MM.1S (cell line): Measurements from ENCODE around the gene TPCN2.

ENCODE experiments used
- DNase-seq: peaks from one replicate; pipeline ENCODE4 v3.0.0-alpha.2; 2015
- H2AFZ ChIP-seq: fragments of 300-600 bp; sonication (generic); 2 replicates; pipeline ENCODE4 v1.6.0; 2016; ENCODE audit warnings: antibody characterized with exemption, low read length
- H3F3A ChIP-seq: fragments of 300-600 bp; sonication (generic); 2 replicates; pipeline ENCODE4 v1.6.1; 2016; ENCODE audit warnings: mild to moderate bottlenecking, antibody characterized with exemption, low read length, moderate library complexity, mixed read lengths; ENCODE audit not compliant: insufficient read depth
- H3K27ac ChIP-seq: fragments of 300-600 bp; sonication (generic); 2 replicates; pipeline ENCODE4 v1.5.1; 2016; ENCODE audit warnings: mild to moderate bottlenecking, low read length
- H3K27me3 ChIP-seq: fragments of 300-600 bp; sonication (generic); replicated peaks from 2 replicates; pipeline ENCODE4 v1.6.0; 2016; ENCODE audit warnings: low read length; ENCODE audit not compliant: insufficient read depth
- H3K36me3 ChIP-seq: fragments of 300-600 bp; sonication (generic); replicated peaks from 2 replicates; pipeline ENCODE4 v1.6.1; 2016; ENCODE audit warnings: mild to moderate bottlenecking, low read length, mixed read lengths; ENCODE audit not compliant: insufficient read depth
- H3K4me1 ChIP-seq: fragments of 300-600 bp; sonication (generic); 2 replicates; pipeline ENCODE4 v1.6.1; 2016; ENCODE audit warnings: low read length, mixed read lengths
- H3K4me2 ChIP-seq: fragments of 300-600 bp; sonication (generic); 2 replicates; pipeline ENCODE4 v1.6.0; 2016; ENCODE audit warnings: low read depth, low read length
- H3K4me3 ChIP-seq: fragments of 300-600 bp; sonication (generic); 2 replicates; pipeline ENCODE4 v1.5.1; 2016; ENCODE audit warnings: low read length, mixed read lengths
- H3K79me2 ChIP-seq: fragments of 300-600 bp; sonication (generic); 2 replicates; pipeline ENCODE4 v1.6.1; 2016; ENCODE audit warnings: mixed run types, low read length, mixed read lengths
- H3K9ac ChIP-seq: fragments of 300-600 bp; sonication (generic); 2 replicates; pipeline ENCODE4 v1.6.1; 2016; ENCODE audit warnings: low read length, mixed read lengths
- H3K9me2 ChIP-seq: fragments of 300-600 bp; sonication (generic); replicated peaks from 2 replicates; pipeline ENCODE4 v1.6.1; 2016; ENCODE audit warnings: mild to moderate bottlenecking, low read length, mixed read lengths; ENCODE audit not compliant: insufficient read depth
- H3K9me3 ChIP-seq: fragments of 300-600 bp; sonication (generic); replicated peaks from 2 replicates; pipeline ENCODE4 v1.6.1; 2016; ENCODE audit warnings: mild to moderate bottlenecking, low read length, mixed read lengths; ENCODE audit not compliant: insufficient read depth
- H4K20me1 ChIP-seq: fragments of 300-600 bp; sonication (generic); 2 replicates; pipeline ENCODE4 v1.6.1; 2016; ENCODE audit warnings: mild to moderate bottlenecking, low read length, moderate library complexity, mixed read lengths; ENCODE audit not compliant: insufficient read depth
- EZH2 ChIP-seq: fragments of 300-600 bp; sonication (generic); optimal IDR thresholded peaks from 2 replicates; pipeline ENCODE3; 2017; ENCODE audit warnings: low read depth, mild to moderate bottlenecking, antibody characterized with exemption, low read length, mixed read lengths
- EZH2phosphoT487 ChIP-seq: fragments of 300-600 bp; sonication (generic); IDR thresholded peaks from 2 replicates; pipeline ENCODE4 v1.6.1; 2018; ENCODE audit warnings: antibody characterized with exemption, low read length
- TF ChIP-seq, protein P1 (sequence below): fragments of 300-600 bp; sonication (generic); IDR thresholded peaks from 2 replicates; pipeline ENCODE4 v1.5.1; 2016; ENCODE audit warnings: antibody characterized with exemption, low read length, mixed read lengths

The TPCN2 gene

DNA sequence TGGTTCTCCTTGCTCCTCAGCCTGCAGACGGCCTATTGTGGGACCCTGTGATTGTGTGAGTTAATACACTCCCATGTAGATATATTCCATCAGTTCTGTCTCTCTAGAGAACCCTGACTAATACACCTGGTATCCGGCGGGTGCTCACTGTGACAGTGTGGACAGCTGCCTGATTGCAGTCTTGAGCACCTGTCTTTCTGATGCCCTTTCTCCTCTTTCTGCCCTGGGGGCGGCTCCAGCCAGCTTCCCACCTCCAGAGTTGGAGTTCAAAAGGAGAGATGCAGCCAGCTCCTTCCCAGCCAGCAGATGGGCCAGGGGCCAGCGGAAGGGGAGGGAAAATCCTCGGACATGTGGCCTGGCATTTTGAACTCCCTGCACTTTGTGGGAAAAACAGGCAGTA is 122.0 kb downstream of the TPCN2 start:
- no peak overlapping the region for H3K27ac ChIP-seq
- H3K79me2 ChIP-seq, result no peaks in the 10 kb centered on the region
- DNase-seq, result no peak
- TF ChIP-seq EZH2phosphoT487 (no peak), EZH2 (no peak)
- TF ChIP-seq, protein P1, sequence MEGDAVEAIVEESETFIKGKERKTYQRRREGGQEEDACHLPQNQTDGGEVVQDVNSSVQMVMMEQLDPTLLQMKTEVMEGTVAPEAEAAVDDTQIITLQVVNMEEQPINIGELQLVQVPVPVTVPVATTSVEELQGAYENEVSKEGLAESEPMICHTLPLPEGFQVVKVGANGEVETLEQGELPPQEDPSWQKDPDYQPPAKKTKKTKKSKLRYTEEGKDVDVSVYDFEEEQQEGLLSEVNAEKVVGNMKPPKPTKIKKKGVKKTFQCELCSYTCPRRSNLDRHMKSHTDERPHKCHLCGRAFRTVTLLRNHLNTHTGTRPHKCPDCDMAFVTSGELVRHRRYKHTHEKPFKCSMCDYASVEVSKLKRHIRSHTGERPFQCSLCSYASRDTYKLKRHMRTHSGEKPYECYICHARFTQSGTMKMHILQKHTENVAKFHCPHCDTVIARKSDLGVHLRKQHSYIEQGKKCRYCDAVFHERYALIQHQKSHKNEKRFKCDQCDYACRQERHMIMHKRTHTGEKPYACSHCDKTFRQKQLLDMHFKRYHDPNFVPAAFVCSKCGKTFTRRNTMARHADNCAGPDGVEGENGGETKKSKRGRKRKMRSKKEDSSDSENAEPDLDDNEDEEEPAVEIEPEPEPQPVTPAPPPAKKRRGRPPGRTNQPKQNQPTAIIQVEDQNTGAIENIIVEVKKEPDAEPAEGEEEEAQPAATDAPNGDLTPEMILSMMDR, result no peak
- no peak overlapping the region for H3K4me2 ChIP-seq
- no peaks in the 10 kb centered on the region for H3K36me3 ChIP-seq
- H3K4me3 ChIP-seq, result no peak overlapping the region
- H3K9me3 ChIP-seq, result no peaks in the 10 kb centered on the region
- no peaks in the 10 kb centered on the region for H3K27me3 ChIP-seq
- no peaks in the 10 kb centered on the region for H3K9me2 ChIP-seq
- H3F3A ChIP-seq, result no peaks in the 10 kb centered on the region
- no peaks in the 10 kb centered on the region for H4K20me1 ChIP-seq
- H2AFZ ChIP-seq, result no peak overlapping the region
- peaks cover 15% of the 10 kb centered on the region for H3K4me1 ChIP-seq
- H3K9ac ChIP-seq, result no peak overlapping the region

DNA sequence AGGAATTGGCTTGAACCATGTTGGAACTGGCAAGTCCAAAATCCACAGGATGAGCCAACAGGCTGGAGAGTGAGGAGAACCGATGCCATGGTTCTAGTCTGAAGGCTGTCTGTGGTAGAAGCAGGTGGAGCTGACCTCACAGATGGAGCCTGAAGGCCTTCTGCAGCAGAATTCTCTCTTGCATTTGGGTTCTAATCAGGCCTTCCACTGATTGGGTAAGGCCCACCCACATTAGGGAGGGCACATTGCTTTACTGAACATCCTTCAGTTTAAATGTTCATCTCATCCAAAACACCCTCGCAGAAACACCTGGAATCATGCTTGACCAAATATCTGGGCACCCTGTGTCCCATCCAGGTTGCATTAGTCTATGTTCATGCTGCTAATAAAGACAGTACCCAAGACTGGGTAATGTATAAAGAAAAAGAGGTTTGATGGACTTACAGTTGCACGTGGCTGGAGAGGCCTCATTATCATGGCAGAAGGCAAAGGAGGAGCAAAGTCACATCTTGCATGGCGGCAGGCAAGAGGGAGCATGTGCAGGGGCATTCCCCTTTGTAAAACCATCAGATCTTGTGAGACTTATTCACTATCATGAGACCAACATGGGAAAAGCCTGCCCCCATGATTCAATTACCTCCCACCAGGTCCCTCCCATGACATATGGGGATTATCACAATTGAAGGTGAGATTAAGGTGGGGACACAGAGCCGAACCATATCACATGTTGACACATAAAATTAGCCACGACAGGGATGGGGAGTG is 122.9 kb downstream of the TPCN2 start:
- no peaks in the 10 kb centered on the region for H3K79me2 ChIP-seq
- no peak overlapping the region for H2AFZ ChIP-seq
- H3K36me3 ChIP-seq, result no peaks in the 10 kb centered on the region
- H4K20me1 ChIP-seq, result no peaks in the 10 kb centered on the region
- no peak overlapping the region for H3K4me2 ChIP-seq
- H3K9me3 ChIP-seq, result no peaks in the 10 kb centered on the region
- H3K27me3 ChIP-seq, result no peaks in the 10 kb centered on the region
- DNase-seq, result no peak
- no peaks in the 10 kb centered on the region for H3F3A ChIP-seq
- peaks cover 7% of the 10 kb centered on the region for H3K4me1 ChIP-seq
- TF ChIP-seq EZH2phosphoT487 (no peak), EZH2 (no peak)
- TF ChIP-seq, protein P1, result no peak
- H3K27ac ChIP-seq, result no peak overlapping the region
- no peak overlapping the region for H3K4me3 ChIP-seq
- H3K9ac ChIP-seq, result no peak overlapping the region
- no peaks in the 10 kb centered on the region for H3K9me2 ChIP-seq

DNA sequence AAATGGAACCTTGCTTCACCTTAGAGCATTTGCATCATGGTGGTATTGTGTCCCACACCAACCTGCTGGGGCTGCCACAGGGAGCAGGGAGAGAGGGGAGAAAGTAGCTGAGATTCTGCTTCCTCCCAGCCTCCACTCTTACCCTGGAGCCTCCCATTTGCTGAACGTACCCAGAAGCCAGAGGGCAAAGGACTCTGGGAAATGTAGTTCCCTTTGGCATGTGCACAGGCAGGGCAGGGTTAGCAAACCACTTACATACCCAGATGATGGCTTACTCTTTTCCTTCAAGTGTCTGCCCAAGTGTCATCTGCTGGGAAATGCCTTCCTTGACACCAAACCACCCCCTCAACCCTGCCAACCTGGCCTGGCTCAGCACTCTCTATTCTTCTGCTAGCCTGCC is 123.9 kb downstream of the TPCN2 start:
- no peak for TF ChIP-seq EZH2phosphoT487
- no peak for TF ChIP-seq EZH2
- TF ChIP-seq, protein P1, result no peak
- Histone ChIP-seq H2AFZ (no peak overlapping the region), H3K4me3 (no peak overlapping the region), H3K4me1 (no peaks in the 10 kb centered on the region), H3F3A (no peaks in the 10 kb centered on the region), H3K9ac (no peak overlapping the region), H4K20me1 (no peaks in the 10 kb centered on the region), H3K27ac (no peak overlapping the region), H3K4me2 (no peak overlapping the region), H3K27me3 (no peaks in the 10 kb centered on the region), H3K79me2 (no peaks in the 10 kb centered on the region), H3K36me3 (no peaks in the 10 kb centered on the region), H3K9me3 (no peaks in the 10 kb centered on the region), H3K9me2 (no peaks in the 10 kb centered on the region)
- no peak for DNase-seq
